DMS79 treated with DMSO at 0.1 percent for 48 hours (cell line): Measurements from ENCODE around the gene TMOD1.
"Not testable (repeated sequence)": the region's sequence is repeated elsewhere in the genome, so short reads cannot be mapped to it uniquely, and the experiment has no call there.

Experiments used
- DNase-seq: peaks from one replicate; lab custom pipeline; 2025; lab: John Stamatoyannopoulos, UW

Gene TMOD1

DNA sequence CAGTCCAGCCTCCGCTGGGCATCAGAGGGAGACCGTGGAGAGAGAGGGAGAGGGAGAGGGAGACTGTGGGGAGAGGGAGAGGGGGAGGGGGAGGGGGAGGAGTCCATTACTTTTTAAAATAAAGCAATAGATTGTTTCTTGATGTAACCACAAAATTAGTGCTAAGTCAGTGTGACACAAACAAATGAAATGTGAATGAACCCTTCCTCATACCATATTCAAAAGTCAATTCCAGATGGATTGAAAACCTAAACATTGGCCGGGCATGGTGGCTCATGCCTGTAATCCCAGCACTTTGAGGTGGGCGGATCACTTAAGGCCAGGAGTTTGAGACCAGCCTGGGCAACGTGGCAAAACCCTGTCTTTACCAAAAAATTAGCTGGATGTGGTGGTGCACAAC lies 2.6 kb upstream of the TMOD1 start:
- not testable (repeated sequence) for DNase-seq

DNA sequence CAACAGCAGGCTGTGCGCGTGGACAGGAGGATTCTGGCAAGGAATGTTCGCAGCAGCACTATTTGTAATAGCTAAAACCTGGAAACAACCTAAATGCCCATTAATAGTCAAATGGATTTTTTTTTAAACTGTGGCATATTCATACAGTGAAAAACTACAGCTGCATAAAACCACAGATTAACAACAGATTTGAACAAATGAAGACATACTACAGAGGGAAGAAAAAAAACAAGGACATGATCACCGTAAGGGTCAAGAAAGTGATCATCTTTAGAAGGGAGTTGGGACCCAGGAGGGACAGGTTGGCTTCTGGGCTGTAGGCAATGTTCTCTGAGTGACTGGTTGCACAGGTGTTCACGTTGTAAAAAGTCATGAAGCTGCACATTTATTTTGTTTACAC lies 1.2 kb upstream of the TMOD1 start:
- no peak for DNase-seq

DNA sequence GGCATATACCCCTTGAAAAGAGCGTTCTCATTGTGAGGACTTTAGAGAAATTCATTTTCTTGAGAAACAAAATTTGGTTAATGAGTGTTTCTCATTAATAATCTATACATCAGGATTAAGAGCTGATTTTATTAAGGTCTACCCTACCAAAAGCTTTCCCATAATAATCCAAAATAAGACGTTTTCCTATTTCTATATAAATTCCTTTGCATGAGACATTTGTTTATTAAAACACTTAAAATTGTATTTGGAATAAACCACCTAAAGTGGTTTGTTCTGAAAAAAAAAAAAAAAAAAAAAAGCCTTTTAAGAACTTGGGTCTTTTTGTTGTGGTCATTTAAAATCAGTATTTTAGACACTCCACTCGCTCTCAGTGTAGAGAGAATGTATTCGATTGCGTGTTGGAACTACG lies 695 bp upstream of the TMOD1 start:
- no peak for DNase-seq

- no peak for DNase-seq
Measured at GRCh38 chr9:97501972-97502221, 431 bp downstream of the TMOD1 start.

GRCh38 chr9:97502222-97502983 lies 937 bp downstream of the TMOD1 start:
- no peak for DNase-seq

GRCh38 chr9:97502984-97503861 lies 1.8 kb downstream of the TMOD1 start:
- DNase-seq = no peak

DNA sequence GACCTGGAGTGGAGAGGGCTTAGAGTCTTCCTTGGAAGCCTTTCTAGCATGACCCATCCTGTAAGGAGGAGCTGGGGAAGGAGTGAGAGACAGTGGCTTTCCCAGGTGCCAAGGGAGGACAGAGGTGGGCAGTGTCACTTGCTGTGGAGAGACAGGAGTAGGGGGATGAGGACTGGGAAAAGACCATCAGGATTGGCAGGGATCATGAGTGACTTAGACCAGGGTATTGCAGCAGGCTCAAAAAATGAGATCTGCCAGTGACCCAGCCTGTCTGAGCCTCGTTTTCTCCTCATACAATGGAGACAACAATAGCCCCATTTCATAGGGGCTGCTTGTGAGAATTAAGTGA lies 2.4 kb downstream of the TMOD1 start:
- DNase-seq = no peak

GRCh38 chr9:97504381-97505216 lies 3.1 kb downstream of the TMOD1 start:
- DNase-seq = no peak

DNA sequence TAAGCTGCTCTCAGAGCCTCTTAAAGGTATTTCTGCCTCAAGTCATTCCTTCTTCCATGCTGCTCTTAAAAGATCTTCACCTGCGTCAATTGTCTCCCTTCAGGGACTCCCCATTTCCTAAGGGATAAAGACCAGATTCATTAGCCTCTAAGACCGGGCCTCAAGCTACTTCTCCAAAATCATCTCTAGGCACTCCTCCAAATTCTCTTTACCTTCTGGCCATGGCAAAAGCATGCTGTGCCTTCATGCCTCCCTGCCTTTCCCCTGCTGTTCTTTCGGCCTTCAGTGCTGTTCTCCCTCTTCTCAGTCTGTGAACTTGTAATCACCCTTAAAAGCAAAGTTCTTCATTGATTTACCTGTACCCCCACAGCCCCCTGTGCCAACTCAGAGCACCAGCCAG lies 4.4 kb downstream of the TMOD1 start:
- DNase-seq = no peak

DNA sequence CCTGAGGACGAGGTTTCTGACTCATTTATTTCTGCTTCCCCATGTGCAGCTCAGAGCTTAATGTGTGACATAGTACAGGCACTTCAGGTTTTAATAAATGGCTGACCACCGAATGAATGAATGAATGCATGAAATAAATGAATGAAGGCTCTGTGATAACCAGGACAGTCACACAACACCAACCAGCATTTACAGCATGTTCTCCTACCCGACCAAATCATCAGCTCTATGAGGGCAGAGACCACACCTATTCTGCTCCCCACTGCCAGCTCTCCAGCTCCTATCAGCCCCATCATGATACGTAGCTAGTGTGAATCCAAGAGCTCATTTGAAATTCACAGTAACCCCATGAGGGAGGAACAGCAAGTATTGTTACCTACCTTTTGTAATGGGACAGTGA lies 4.8 kb downstream of the TMOD1 start:
- no peak for DNase-seq

GRCh38 chr9:97506787-97507186 lies 5.3 kb downstream of the TMOD1 start:
- no peak for DNase-seq

GRCh38 chr9:97507428-97507984 lies 6.0 kb downstream of the TMOD1 start:
- no peak for DNase-seq

DNA sequence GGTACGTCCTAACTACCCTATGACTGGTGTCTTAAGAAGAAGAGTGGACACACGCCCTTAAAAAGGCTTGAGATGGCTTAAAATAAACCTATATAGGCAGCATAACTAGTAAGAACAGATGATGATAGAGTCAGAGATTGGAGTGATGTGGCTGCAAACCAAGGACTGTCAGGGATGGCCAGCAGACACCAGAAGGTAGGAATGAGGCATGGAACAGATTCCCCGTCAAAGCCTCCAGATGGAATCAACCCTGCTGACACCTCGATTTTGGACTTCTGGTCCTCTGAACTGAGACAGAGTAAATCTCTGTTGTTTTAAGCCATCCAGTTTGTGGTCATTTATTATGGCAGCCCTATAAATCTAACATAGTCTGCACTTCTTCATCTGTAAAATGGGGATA lies 7.4 kb downstream of the TMOD1 start:
- no peak for DNase-seq

DNA sequence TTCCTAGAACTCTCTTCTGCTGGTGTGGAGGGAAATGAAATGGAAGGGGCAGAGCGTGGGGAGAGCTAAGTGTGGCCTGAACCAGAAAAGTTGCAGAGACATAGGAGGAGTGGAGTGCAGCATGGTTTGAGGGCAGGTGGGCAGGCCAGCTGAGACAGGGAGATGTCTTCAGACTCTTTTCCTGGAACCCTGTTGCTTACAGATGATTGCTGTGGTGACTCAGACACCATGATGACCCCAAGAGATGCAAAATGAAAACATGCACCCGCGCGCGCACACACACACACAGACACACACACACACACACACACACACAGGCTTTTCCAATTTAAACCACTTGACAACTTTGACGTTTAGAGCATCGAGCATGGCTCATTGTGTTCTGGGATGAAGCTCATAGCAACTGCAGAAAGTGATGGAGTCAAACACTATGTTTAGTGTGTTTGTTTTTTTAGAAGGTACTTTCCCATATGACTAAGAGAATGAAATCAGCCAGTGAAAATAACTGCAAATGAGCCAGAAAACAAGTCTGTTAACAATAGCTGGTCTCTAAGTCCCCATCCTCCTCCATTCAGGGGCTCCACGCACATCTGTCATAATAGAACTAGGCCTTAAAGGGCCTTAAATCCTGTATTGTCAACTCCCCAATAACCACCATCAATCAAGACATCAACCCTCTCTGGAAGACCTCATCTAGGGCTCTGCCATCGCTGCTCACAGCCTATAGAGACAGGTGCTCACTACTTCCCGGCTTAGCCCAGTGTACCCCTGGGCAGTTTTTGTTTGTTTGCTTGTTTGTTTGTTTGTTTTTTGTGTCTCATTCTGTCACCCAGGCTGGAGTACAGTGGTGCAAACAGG lies 9.6 kb downstream of the TMOD1 start:
- DNase-seq = no peak

DNA sequence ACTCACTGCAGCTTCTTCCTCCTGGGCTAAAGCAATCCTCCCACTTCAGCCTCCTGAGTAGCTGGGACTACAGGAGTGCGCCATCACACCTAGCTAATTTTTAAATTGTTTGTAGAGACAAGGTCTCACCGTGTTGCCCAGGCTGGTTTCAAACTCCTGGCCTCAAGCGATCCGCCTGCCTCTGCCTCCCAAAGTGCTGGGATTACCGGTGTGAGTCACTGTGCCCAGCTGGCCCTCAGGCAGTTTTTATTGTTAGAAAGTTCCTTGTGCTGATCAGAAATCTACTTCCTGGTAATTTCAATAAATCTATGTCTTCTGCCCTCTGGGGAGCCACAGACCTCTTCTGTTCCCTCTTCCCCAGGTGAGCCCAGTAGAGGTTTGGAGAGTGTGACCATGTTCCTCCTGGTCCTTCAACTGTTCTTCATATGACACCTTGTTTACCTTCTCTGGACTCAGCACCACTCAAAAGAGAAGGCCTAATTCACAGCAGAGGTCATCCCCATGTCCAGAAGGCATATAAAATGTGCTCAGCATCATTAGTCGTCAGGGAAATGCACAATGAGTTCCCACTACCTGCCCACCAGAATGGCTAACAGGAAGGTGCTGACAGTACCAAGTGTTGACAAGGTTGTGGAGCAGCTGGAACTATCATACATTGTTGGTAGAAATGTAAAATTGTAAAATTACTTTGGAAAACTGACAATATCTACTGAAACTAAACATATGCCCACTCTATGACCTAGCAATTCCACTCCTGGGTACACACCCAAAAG lies 10.4 kb downstream of the TMOD1 start:
- no peak for DNase-seq

DNA sequence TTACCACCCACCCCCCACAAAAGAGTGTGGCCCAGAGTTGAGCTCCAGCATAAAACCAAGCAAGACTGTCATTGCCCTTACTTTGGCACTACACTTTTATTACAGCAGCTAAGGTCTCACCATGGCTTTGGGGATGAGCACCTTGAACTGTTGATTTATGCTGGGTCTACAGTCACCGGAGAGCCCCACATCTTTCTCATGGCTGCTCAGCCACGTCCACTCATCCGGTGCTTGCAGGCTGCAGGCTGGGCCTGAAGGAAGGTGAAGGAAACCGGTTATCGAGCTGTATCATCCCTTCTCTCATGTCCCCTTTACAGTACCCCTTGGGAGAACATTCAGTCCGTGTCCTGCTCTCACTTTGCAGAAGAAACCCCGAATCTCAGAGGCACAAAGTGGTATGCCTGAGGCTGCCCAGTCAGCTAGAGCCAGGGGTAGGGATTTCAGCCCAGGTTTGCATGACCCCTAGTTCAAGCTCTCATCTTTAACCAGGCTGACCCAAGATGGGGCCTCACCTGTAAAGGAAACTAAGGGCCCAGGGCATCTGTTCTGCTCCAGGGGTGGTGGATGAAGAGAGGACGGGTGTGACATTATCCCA lies 11.6 kb downstream of the TMOD1 start:
- no peak for DNase-seq

GRCh38 chr9:97514531-97514930 lies 13.1 kb downstream of the TMOD1 start:
- no peak for DNase-seq

GRCh38 chr9:97515662-97516061 lies 14.2 kb downstream of the TMOD1 start:
- no peak for DNase-seq

- no peak for DNase-seq
Measured at GRCh38 chr9:97516111-97516510, 14.6 kb downstream of the TMOD1 start.

- no peak for DNase-seq
Measured at GRCh38 chr9:97517331-97518089, 16.0 kb downstream of the TMOD1 start.
